IMR-90 (cell line): ENCODE measurements around the gene PRKAG1. TPM values are rescaled to one million over a fixed set of nuclear protein-coding genes. Genes with fewer than 3 reads are reported as not detected.

ENCODE experiments used
- ATAC-seq: fragments of 200-7000 bp; cut with Tn5 transposase; 2 replicates; pipeline ENCODE4 v1.9.1; 2020; ENCODE audit warnings: low read depth, mild to moderate bottlenecking, moderate library complexity
- BruUV-seq: library from RNA; stranded (reverse); fragments of 400-500 nt; replicated peaks from 2 replicates; lab custom pipeline; 2021; lab: Mats Ljungman, UMichigan
- CTCF ChIA-PET: fragments of 300-600 bp; formaldehyde crosslinking; extraction: SDS; loops from one replicate; lab custom pipeline; 2021; ENCODE audit warnings: antibody characterized with exemption; lab: Yijun Ruan, JAX
- POLR2A ChIA-PET: fragments of 300-600 bp; sonication (Branson Sonifier 250); formaldehyde crosslinking; loops from one replicate; lab custom pipeline; 2022; ENCODE audit warnings: antibody characterized with exemption; ENCODE audit not compliant: unreplicated experiment; lab: Charles Lee
- DNase-seq: peaks from one replicate; pipeline ENCODE4 v3.0.0; 2013
- H2AFZ ChIP-seq: replicated peaks from 2 replicates; pipeline ENCODE3; 2013; ENCODE audit warnings: low read length, mild to moderate bottlenecking; ENCODE audit not compliant: poor library complexity
- H2AK5ac ChIP-seq: 2 replicates; pipeline ENCODE4 v1.6.1; 2013; ENCODE audit warnings: low read depth, low read length, inconsistent platforms
- H2AK9ac ChIP-seq: replicated peaks from 2 replicates; pipeline ENCODE3; 2013; ENCODE audit warnings: mild to moderate bottlenecking, low read depth, low read length, moderate library complexity; ENCODE audit not compliant: poor library complexity
- H2BK120ac ChIP-seq: 2 replicates; pipeline ENCODE4 v1.6.1; 2013; ENCODE audit warnings: low read depth, low read length, inconsistent platforms
- H2BK15ac ChIP-seq: 3 replicates; pipeline ENCODE4 v1.6.1; 2013; ENCODE audit warnings: low read depth, low read length, inconsistent platforms
- H2BK20ac ChIP-seq: 2 replicates; pipeline ENCODE4 v1.6.1; 2013; ENCODE audit warnings: low read depth, mild to moderate bottlenecking, inconsistent platforms, low read length, moderate library complexity
- H2BK5ac ChIP-seq: 2 replicates; pipeline ENCODE4 v1.6.1; 2013; ENCODE audit warnings: mild to moderate bottlenecking, low read depth, low read length, inconsistent platforms; ENCODE audit not compliant: poor library complexity, severe bottlenecking
- H3K14ac ChIP-seq: replicated peaks from 2 replicates; pipeline ENCODE4 v1.6.1; 2013; ENCODE audit warnings: low read depth, low read length, inconsistent platforms
- H3K18ac ChIP-seq: 2 replicates; pipeline ENCODE4 v1.6.1; 2013; ENCODE audit warnings: low read depth, low read length, control low read depth
- H3K23ac ChIP-seq: 2 replicates; pipeline ENCODE4 v1.6.1; 2013; ENCODE audit warnings: low read depth, low read length, inconsistent platforms
- H3K27ac ChIP-seq: 2 replicates; pipeline ENCODE4 v1.5.1; 2013; ENCODE audit warnings: mild to moderate bottlenecking, control low read depth, low read length; ENCODE audit not compliant: insufficient read depth
- H3K27me3 ChIP-seq: 2 replicates; pipeline ENCODE4 v1.6.1; 2013; ENCODE audit warnings: low read length; ENCODE audit not compliant: control insufficient read depth, insufficient read depth
- H3K36me3 ChIP-seq: 2 replicates; pipeline ENCODE4 v1.6.1; 2013; ENCODE audit warnings: low read length, mixed read lengths; ENCODE audit not compliant: control insufficient read depth, insufficient read depth
- H3K4ac ChIP-seq: 2 replicates; pipeline ENCODE4 v1.6.1; 2013; ENCODE audit warnings: low read depth, low read length, inconsistent platforms
- H3K4me1 ChIP-seq: 2 replicates; pipeline ENCODE4 v1.6.1; 2013; ENCODE audit warnings: low read length, mixed read lengths; ENCODE audit not compliant: control insufficient read depth, insufficient read depth
- H3K4me2 ChIP-seq: 2 replicates; pipeline ENCODE4 v1.6.1; 2013; ENCODE audit warnings: low read depth, mild to moderate bottlenecking, control low read depth, low read length, moderate library complexity
- H3K4me3 ChIP-seq: 2 replicates; pipeline ENCODE4 v1.5.1; 2013; ENCODE audit warnings: low read depth, mild to moderate bottlenecking, control low read depth, low read length, moderate library complexity; ENCODE audit not compliant: insufficient read depth
- H3K56ac ChIP-seq: 2 replicates; pipeline ENCODE4 v1.6.1; 2013; ENCODE audit warnings: low read length, inconsistent platforms; ENCODE audit not compliant: insufficient read depth; ENCODE audit errors: extremely low read depth
- H3K79me1 ChIP-seq, 2 experiments: 2 replicates each; pipeline ENCODE4 v1.6.1; 2013; ENCODE audit warnings: low read length in 2 of 2, inconsistent platforms in 1 of 2, low read depth in 1 of 2
- H3K9ac ChIP-seq: 2 replicates; pipeline ENCODE4 v1.6.1; 2013; ENCODE audit warnings: low read depth, low read length, control low read depth
- H3K9me1 ChIP-seq: 2 replicates; pipeline ENCODE4 v1.6.1; 2013; ENCODE audit warnings: low read length, inconsistent platforms; ENCODE audit not compliant: insufficient read depth
- H3K9me3 ChIP-seq: 2 replicates; pipeline ENCODE4 v1.6.1; 2013; ENCODE audit warnings: low read length; ENCODE audit not compliant: control insufficient read depth, insufficient read depth
- H4K20me1 ChIP-seq: 2 replicates; pipeline ENCODE4 v1.6.1; 2013; ENCODE audit warnings: low read length, inconsistent platforms; ENCODE audit not compliant: insufficient read depth
- H4K5ac ChIP-seq: 2 replicates; pipeline ENCODE4 v1.6.1; 2013; ENCODE audit warnings: mild to moderate bottlenecking, low read depth, low read length, control low read depth
- H4K8ac ChIP-seq, 2 experiments: 2 replicates each; pipeline ENCODE4 v1.6.1; 2013; ENCODE audit warnings: low read depth in 2 of 2, low read length in 2 of 2, control low read depth in 1 of 2, inconsistent platforms in 1 of 2
- H4K91ac ChIP-seq: 2 replicates; pipeline ENCODE4 v1.6.1; 2013; ENCODE audit warnings: low read depth, low read length, inconsistent platforms; ENCODE audit not compliant: insufficient read depth
- CEBPB ChIP-seq: IDR thresholded peaks from 2 replicates; pipeline ENCODE4 v1.6.1; 2012; ENCODE audit warnings: low read depth, low read length, improper control_type of control experiment
- CHD1 ChIP-seq: IDR thresholded peaks from 2 replicates; pipeline ENCODE4 v1.6.1; 2012; ENCODE audit warnings: low read depth, low read length, improper control_type of control experiment
- CTCF ChIP-seq: conservative IDR thresholded peaks from 2 replicates; pipeline ENCODE4 v1.5.1; 2012; ENCODE audit warnings: mild to moderate bottlenecking, low read depth, low read length, improper control_type of control experiment
- FOS ChIP-seq: fragments of 150-350 bp; IDR thresholded peaks from 2 replicates; pipeline ENCODE4 v1.6.1; 2016; ENCODE audit warnings: low read depth, low read length
- MAFK ChIP-seq: IDR thresholded peaks from 2 replicates; pipeline ENCODE4 v1.6.1; 2012; ENCODE audit warnings: low read depth, low read length, improper control_type of control experiment
- MAZ ChIP-seq: IDR thresholded peaks from 2 replicates; pipeline ENCODE4 v1.6.1; 2012; ENCODE audit warnings: low read depth, mild to moderate bottlenecking, low read length, improper control_type of control experiment, moderate library complexity, borderline replicate concordance
- MXI1 ChIP-seq: IDR thresholded peaks from 2 replicates; pipeline ENCODE4 v1.6.1; 2012; ENCODE audit warnings: low read depth, mild to moderate bottlenecking, low read length, moderate library complexity, borderline replicate concordance
- POLR2A ChIP-seq: IDR thresholded peaks from 2 replicates; pipeline ENCODE4 v1.6.1; 2012; ENCODE audit warnings: mild to moderate bottlenecking, low read depth, low read length
- RAD21 ChIP-seq: IDR thresholded peaks from 2 replicates; pipeline ENCODE4 v1.6.1; 2012; ENCODE audit warnings: low read length, improper control_type of control experiment
- RCOR1 ChIP-seq: IDR thresholded peaks from 2 replicates; pipeline ENCODE4 v1.6.1; 2012; ENCODE audit warnings: mild to moderate bottlenecking, low read length, improper control_type of control experiment; ENCODE audit not compliant: insufficient replicate concordance
- RFX5 ChIP-seq: IDR thresholded peaks from 2 replicates; pipeline ENCODE4 v1.8.0; 2012; ENCODE audit warnings: low read depth, mild to moderate bottlenecking, low read length, moderate library complexity
- USF2 ChIP-seq: fragments of 150-350 bp; IDR thresholded peaks from 2 replicates; pipeline ENCODE4 v1.6.1; 2017; ENCODE audit warnings: mild to moderate bottlenecking, antibody characterized with exemption, low read length, low read depth
- WGBS, 2 experiments: methylation state at CpG; one replicate each; pipeline versions ENCODE4 v1.1.5 to v1.1.7; 2013; ENCODE audit warnings: missing lambda C conversion rate in 2 of 2; ENCODE audit not compliant: insufficient read length in 1 of 2; ENCODE audit errors: extremely low coverage in 2 of 2; 5-methylcytosine and 5-hydroxymethylcytosine counted together
- dilution Hi-C: fragments of 300-500 bp; cut with HindIII; formaldehyde crosslinking; loops from one replicate; pipeline ENCODE4 v1.14.3; 2018; ENCODE audit warnings: low sequenced_read_pairs; ENCODE audit not compliant: unreplicated experiment
- in situ Hi-C: fragments of 300-500 bp; cut with MboI; formaldehyde crosslinking; loops from 3 replicates; pipeline ENCODE4 v1.14.3; 2019; ENCODE audit warnings: low sequenced_read_pairs, inconsistent platforms, mixed read lengths
- intact Hi-C: fragments of 100-400 bp; cut with micrococcal nuclease; formaldehyde crosslinking; loops from 2 replicates; pipeline ENCODE4 v1.10.0; 2022
- polyA plus RNA-seq, 3 experiments: library from polyadenylated mRNA; depleted of rRNA; stranded (reverse); fragments of >200 nt; gene quantifications; 2 replicates each; pipeline ENCODE4 v1.2.3, GENCODE V29; 2012; ENCODE audit warnings: low replicate concordance in 1 of 3
- total RNA-seq: library from RNA; depleted of rRNA; stranded (reverse); fragments of >200 nt; gene quantifications from 2 replicates; pipeline ENCODE4 v1.2.3, GENCODE V29; 2012

The PRKAG1 gene
- total and polyA plus RNA-seq, 2 of the 4 experiments (the other 2 are of a cell fraction) = 81.1 to 106 TPM

- H4K91ac ChIP-seq = no peak overlapping the region
- CTCF ChIA-PET = no interaction called here
- H3K4me2 ChIP-seq = no peak overlapping the region
- H3K9me3 ChIP-seq = no peaks in the 10 kb centered on the region
- H3K27ac ChIP-seq = no peak overlapping the region
- H3K79me1 ChIP-seq = peaks cover 26 to 93% of the 10 kb centered on the region in 2 experiments
- H3K4me1 ChIP-seq = peaks cover 14% of the 10 kb centered on the region
- no peak overlapping the region for H4K8ac ChIP-seq
- intact Hi-C loops (no loop called here), dilution Hi-C loops (no loop called here), in situ Hi-C loops (no loop called here)
- H2AFZ ChIP-seq = no peak overlapping the region
- POLR2A ChIA-PET = no interaction called here
- DNase-seq (no peak), ATAC-seq (no peak)
- no peak overlapping the region for H3K14ac ChIP-seq
- H3K56ac ChIP-seq = no peak overlapping the region
- no peaks in the 10 kb centered on the region for H3K27me3 ChIP-seq
- H2AK5ac ChIP-seq = no peak overlapping the region
- no peak overlapping the region for H2AK9ac ChIP-seq
- no peak overlapping the region for H3K23ac ChIP-seq
- no peak overlapping the region for H3K9ac ChIP-seq
- no peak overlapping the region for H2BK20ac ChIP-seq
- H2BK120ac ChIP-seq = no peak overlapping the region
- no peak overlapping the region for H3K18ac ChIP-seq
- H4K5ac ChIP-seq = no peak overlapping the region
- no peak overlapping the region for H3K4ac ChIP-seq
- H2BK15ac ChIP-seq = no peak overlapping the region
- H3K4me3 ChIP-seq = no peak overlapping the region
- no peak overlapping the region for H2BK5ac ChIP-seq
- 100% methylated on average over 3 of the region's 5 CpGs; no CpG with 5 or more reads in 1 of the 2 experiments for WGBS, 2 experiments
- TF ChIP-seq USF2 = no peak
- TF ChIP-seq CTCF = no peak
- TF ChIP-seq POLR2A = no peak
- TF ChIP-seq MAFK = no peak
- no peak for TF ChIP-seq RAD21
- no peak for TF ChIP-seq MXI1
- TF ChIP-seq FOS = no peak
- no peak for TF ChIP-seq CEBPB
- TF ChIP-seq RFX5 = no peak
- no peak for TF ChIP-seq CHD1
- no peak for TF ChIP-seq MAZ
- TF ChIP-seq RCOR1 = no peak
- H3K9me1 ChIP-seq = peaks cover 35% of the 10 kb centered on the region
- peaks cover 98% of the 10 kb centered on the region for H4K20me1 ChIP-seq
- H3K36me3 ChIP-seq = peaks cover 59% of the 10 kb centered on the region
- no TSS peak for BruUV-seq
Observed at GRCh38 chr12:49054096-49054495, 35.5 kb upstream of the PRKAG1 start.
